Measurements from ENCODE around the gene GAB2. TPM values are rescaled to one million over a fixed set of nuclear protein-coding genes. Genes with fewer than 3 reads are reported as not detected.

Gene GAB2
- total RNA-seq, 1 donor from 2014 or later, result 10.4 TPM

DNA sequence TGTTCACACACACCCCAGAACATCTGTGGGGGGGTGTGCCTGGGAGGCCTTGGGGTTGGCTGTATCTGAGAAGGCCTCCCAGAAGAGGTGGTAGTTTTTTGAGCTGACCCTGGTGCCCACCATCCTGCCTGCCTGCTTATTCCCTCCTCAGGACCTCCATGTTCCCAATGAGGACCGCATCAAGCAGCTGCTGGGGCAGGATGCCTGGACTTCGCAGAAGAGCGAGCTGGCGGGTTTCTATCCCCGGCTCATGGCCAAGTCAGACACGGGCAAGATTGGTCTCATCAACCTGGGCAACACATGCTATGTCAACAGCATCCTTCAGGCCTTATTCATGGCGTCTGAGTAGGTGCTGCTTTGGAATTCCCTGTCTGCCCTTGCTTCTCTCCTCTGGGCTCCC lies 211.9 kb downstream of the GAB2 start:
- Histone ChIP-seq H3K9me3 (ENCODE audit: control insufficient read depth in 3 of 3, low read length in 3 of 3) (no peaks in the 10 kb centered on the region), H3K27ac (ENCODE audit: low read depth, low read length) (no peak overlapping the region), H3K4me3 (ENCODE audit: low read length in 3 of 3) (no peak overlapping the region), H3K27me3 (ENCODE audit: control insufficient read depth in 3 of 3, insufficient read depth in 3 of 3, low read length in 3 of 3) (no peaks in the 10 kb centered on the region), H3K4me1 (ENCODE audit: control insufficient read depth in 3 of 3, insufficient read depth in 3 of 3, low read length in 3 of 3) (peaks cover 0 to 24% (median 14%) of the 10 kb centered on the region in 3 donors), H3K36me3 (ENCODE audit: control insufficient read depth in 3 of 3, insufficient read depth in 3 of 3, low read length in 3 of 3) (peaks cover 21 to 55% (median 28%) of the 10 kb centered on the region in 3 donors), H3K9ac (ENCODE audit: low read depth in 1 of 3, low read length in 3 of 3) (no peak overlapping the region)

- no peak overlapping the region for H3K4me3 ChIP-seq (ENCODE audit: low read length in 3 of 3)
- H3K9ac ChIP-seq (ENCODE audit: low read depth in 1 of 3, low read length in 3 of 3), result no peak overlapping the region
- peaks cover 25 to 53% (median 26%) of the 10 kb centered on the region in 3 donors for H3K36me3 ChIP-seq (ENCODE audit: control insufficient read depth in 3 of 3, insufficient read depth in 3 of 3, low read length in 3 of 3)
- peaks cover 0 to 27% (median 14%) of the 10 kb centered on the region in 3 donors for H3K4me1 ChIP-seq (ENCODE audit: control insufficient read depth in 3 of 3, insufficient read depth in 3 of 3, low read length in 3 of 3)
- H3K9me3 ChIP-seq (ENCODE audit: control insufficient read depth in 3 of 3, low read length in 3 of 3), result no peaks in the 10 kb centered on the region
- H3K27me3 ChIP-seq (ENCODE audit: control insufficient read depth in 3 of 3, insufficient read depth in 3 of 3, low read length in 3 of 3), result no peaks in the 10 kb centered on the region
- H3K27ac ChIP-seq (ENCODE audit: low read depth, low read length), result no peak overlapping the region
Measured at GRCh38 chr11:78205256-78205655, 212.4 kb downstream of the GAB2 start.

DNA sequence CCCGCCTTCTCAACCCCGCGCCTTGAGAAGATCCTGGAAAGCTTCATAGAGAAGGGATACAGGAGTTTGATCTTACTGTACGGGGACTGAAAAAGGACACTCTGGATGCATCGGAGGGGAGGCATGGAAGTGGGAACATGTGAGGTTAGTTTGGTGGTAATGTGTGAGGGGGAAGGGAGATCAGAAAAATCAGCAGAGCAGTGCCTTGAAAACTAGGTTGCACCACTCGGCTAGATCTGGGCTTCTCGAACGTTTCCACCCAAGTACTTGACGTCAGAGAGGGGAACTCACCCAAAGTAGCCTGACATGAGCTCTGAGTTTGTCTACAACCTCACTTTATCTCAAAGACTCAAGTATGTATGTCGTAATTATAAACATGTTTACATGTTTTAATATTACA lies 214.4 kb downstream of the GAB2 start:
- Histone ChIP-seq H3K36me3 (ENCODE audit: control insufficient read depth in 3 of 3, insufficient read depth in 3 of 3, low read length in 3 of 3) (peaks cover 19 to 46% (median 21%) of the 10 kb centered on the region in 3 donors), H3K9me3 (ENCODE audit: control insufficient read depth in 3 of 3, low read length in 3 of 3) (no peaks in the 10 kb centered on the region), H3K9ac (ENCODE audit: low read depth in 1 of 3, low read length in 3 of 3) (no peak overlapping the region), H3K4me3 (ENCODE audit: low read length in 3 of 3) (no peak overlapping the region), H3K27ac (ENCODE audit: low read depth, low read length) (no peak overlapping the region), H3K4me1 (ENCODE audit: control insufficient read depth in 3 of 3, insufficient read depth in 3 of 3, low read length in 3 of 3) (peaks cover 0 to 19% (median 10%) of the 10 kb centered on the region in 3 donors), H3K27me3 (ENCODE audit: control insufficient read depth in 3 of 3, insufficient read depth in 3 of 3, low read length in 3 of 3) (no peaks in the 10 kb centered on the region)

DNA sequence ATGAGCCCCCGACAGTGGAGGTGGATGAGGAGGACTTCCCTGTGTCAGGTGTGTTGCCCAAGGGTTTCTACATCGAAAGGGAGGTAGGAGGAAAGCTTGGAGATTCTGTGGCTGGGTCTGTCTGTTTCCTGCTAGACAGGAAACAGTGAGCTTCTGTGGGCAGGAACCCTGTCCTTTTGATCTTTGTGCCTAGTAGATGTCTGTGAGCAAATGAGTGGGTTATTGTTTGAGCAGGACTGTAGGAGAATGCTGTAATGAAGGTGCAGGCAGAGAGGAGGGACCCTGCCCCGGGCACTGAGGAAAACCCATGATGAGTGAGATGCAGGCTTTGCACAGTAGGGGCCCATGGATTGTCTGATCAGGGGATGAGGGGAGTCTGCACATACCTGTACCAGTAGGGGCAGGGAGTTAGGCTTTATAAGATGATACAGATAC lies 214.9 kb downstream of the GAB2 start:
- Histone ChIP-seq H3K4me1 (ENCODE audit: control insufficient read depth in 3 of 3, insufficient read depth in 3 of 3, low read length in 3 of 3) (peaks cover 0 to 14% (median 5%) of the 10 kb centered on the region in 3 donors), H3K27me3 (ENCODE audit: control insufficient read depth in 3 of 3, insufficient read depth in 3 of 3, low read length in 3 of 3) (no peaks in the 10 kb centered on the region), H3K9ac (ENCODE audit: low read depth in 1 of 3, low read length in 3 of 3) (no peak overlapping the region), H3K4me3 (ENCODE audit: low read length in 3 of 3) (no peak overlapping the region), H3K27ac (ENCODE audit: low read depth, low read length) (no peak overlapping the region), H3K9me3 (ENCODE audit: control insufficient read depth in 3 of 3, low read length in 3 of 3) (no peaks in the 10 kb centered on the region), H3K36me3 (ENCODE audit: control insufficient read depth in 3 of 3, insufficient read depth in 3 of 3, low read length in 3 of 3) (peaks cover 19 to 48% (median 20%) of the 10 kb centered on the region in 3 donors)

GRCh38 chr11:78201096-78201818 lies 216.4 kb downstream of the GAB2 start:
- Histone ChIP-seq H3K4me1 (ENCODE audit: control insufficient read depth in 3 of 3, insufficient read depth in 3 of 3, low read length in 3 of 3) (peaks cover 0 to 10% (median 0%) of the 10 kb centered on the region in 3 donors), H3K9me3 (ENCODE audit: control insufficient read depth in 3 of 3, low read length in 3 of 3) (no peaks in the 10 kb centered on the region), H3K27ac (ENCODE audit: low read depth, low read length) (no peak overlapping the region), H3K36me3 (ENCODE audit: control insufficient read depth in 3 of 3, insufficient read depth in 3 of 3, low read length in 3 of 3) (peaks cover 19 to 44% (median 20%) of the 10 kb centered on the region in 3 donors), H3K27me3 (ENCODE audit: control insufficient read depth in 3 of 3, insufficient read depth in 3 of 3, low read length in 3 of 3) (no peaks in the 10 kb centered on the region), H3K4me3 (ENCODE audit: low read length in 3 of 3) (no peak overlapping the region), H3K9ac (ENCODE audit: low read depth in 1 of 3, low read length in 3 of 3) (peak overlapping the region in 1 of 3 donors; percentile 54)

- Histone ChIP-seq H3K27ac (ENCODE audit: low read depth, low read length) (no peak overlapping the region), H3K36me3 (ENCODE audit: control insufficient read depth in 3 of 3, insufficient read depth in 3 of 3, low read length in 3 of 3) (peaks cover 15 to 38% (median 17%) of the 10 kb centered on the region in 3 donors)
Measured at GRCh38 chr11:78200553-78200952, 217.1 kb downstream of the GAB2 start.

GRCh38 chr11:78200061-78200460 lies 217.6 kb downstream of the GAB2 start:
- Histone ChIP-seq H3K9me3 (ENCODE audit: control insufficient read depth in 3 of 3, low read length in 3 of 3) (no peaks in the 10 kb centered on the region), H3K36me3 (ENCODE audit: control insufficient read depth in 3 of 3, insufficient read depth in 3 of 3, low read length in 3 of 3) (peaks cover 12 to 35% (median 18%) of the 10 kb centered on the region in 3 donors), H3K27ac (ENCODE audit: low read depth, low read length) (no peak overlapping the region), H3K4me3 (ENCODE audit: low read length in 3 of 3) (no peak overlapping the region), H3K4me1 (ENCODE audit: control insufficient read depth in 3 of 3, insufficient read depth in 3 of 3, low read length in 3 of 3) (peaks cover 0 to 10% (median 0%) of the 10 kb centered on the region in 3 donors), H3K27me3 (ENCODE audit: control insufficient read depth in 3 of 3, insufficient read depth in 3 of 3, low read length in 3 of 3) (no peaks in the 10 kb centered on the region), H3K9ac (ENCODE audit: low read depth in 1 of 3, low read length in 3 of 3) (no peak overlapping the region)

More at GRCh38 chr11:78200553-78200952, 217.1 kb downstream of the GAB2 start:
- Histone ChIP-seq H3K9ac (ENCODE audit: low read depth in 1 of 3, low read length in 3 of 3) (peak overlapping the region in 1 of 3 donors; percentile 54), H3K4me1 (ENCODE audit: control insufficient read depth in 3 of 3, insufficient read depth in 3 of 3, low read length in 3 of 3) (peaks cover 0 to 10% (median 0%) of the 10 kb centered on the region in 3 donors), H3K9me3 (ENCODE audit: control insufficient read depth in 3 of 3, low read length in 3 of 3) (no peaks in the 10 kb centered on the region), H3K27me3 (ENCODE audit: control insufficient read depth in 3 of 3, insufficient read depth in 3 of 3, low read length in 3 of 3) (no peaks in the 10 kb centered on the region), H3K4me3 (ENCODE audit: low read length in 3 of 3) (no peak overlapping the region)

GRCh38 chr11:78199653-78200015 lies 218.0 kb downstream of the GAB2 start:
- Histone ChIP-seq H3K27me3 (ENCODE audit: control insufficient read depth in 3 of 3, insufficient read depth in 3 of 3, low read length in 3 of 3) (no peaks in the 10 kb centered on the region), H3K27ac (ENCODE audit: low read depth, low read length) (no peak overlapping the region)

GRCh38 chr11:78199015-78199652 lies 218.5 kb downstream of the GAB2 start:
- Histone ChIP-seq H3K9ac (ENCODE audit: low read depth in 1 of 3, low read length in 3 of 3) (no peak overlapping the region), H3K36me3 (ENCODE audit: control insufficient read depth in 3 of 3, insufficient read depth in 3 of 3, low read length in 3 of 3) (peaks cover 10 to 32% (median 18%) of the 10 kb centered on the region in 3 donors), H3K9me3 (ENCODE audit: control insufficient read depth in 3 of 3, low read length in 3 of 3) (no peaks in the 10 kb centered on the region), H3K27ac (ENCODE audit: low read depth, low read length) (no peak overlapping the region), H3K4me3 (ENCODE audit: low read length in 3 of 3) (no peak overlapping the region), H3K4me1 (ENCODE audit: control insufficient read depth in 3 of 3, insufficient read depth in 3 of 3, low read length in 3 of 3) (peaks cover 0 to 10% (median 0%) of the 10 kb centered on the region in 3 donors), H3K27me3 (ENCODE audit: control insufficient read depth in 3 of 3, insufficient read depth in 3 of 3, low read length in 3 of 3) (no peaks in the 10 kb centered on the region)

More at GRCh38 chr11:78199653-78200015, 218.0 kb downstream of the GAB2 start:
- Histone ChIP-seq H3K4me1 (ENCODE audit: control insufficient read depth in 3 of 3, insufficient read depth in 3 of 3, low read length in 3 of 3) (peaks cover 0 to 10% (median 0%) of the 10 kb centered on the region in 3 donors), H3K9ac (ENCODE audit: low read depth in 1 of 3, low read length in 3 of 3) (no peak overlapping the region), H3K36me3 (ENCODE audit: control insufficient read depth in 3 of 3, insufficient read depth in 3 of 3, low read length in 3 of 3) (peaks cover 10 to 35% (median 18%) of the 10 kb centered on the region in 3 donors), H3K9me3 (ENCODE audit: control insufficient read depth in 3 of 3, low read length in 3 of 3) (no peaks in the 10 kb centered on the region), H3K4me3 (ENCODE audit: low read length in 3 of 3) (no peak overlapping the region)

DNA sequence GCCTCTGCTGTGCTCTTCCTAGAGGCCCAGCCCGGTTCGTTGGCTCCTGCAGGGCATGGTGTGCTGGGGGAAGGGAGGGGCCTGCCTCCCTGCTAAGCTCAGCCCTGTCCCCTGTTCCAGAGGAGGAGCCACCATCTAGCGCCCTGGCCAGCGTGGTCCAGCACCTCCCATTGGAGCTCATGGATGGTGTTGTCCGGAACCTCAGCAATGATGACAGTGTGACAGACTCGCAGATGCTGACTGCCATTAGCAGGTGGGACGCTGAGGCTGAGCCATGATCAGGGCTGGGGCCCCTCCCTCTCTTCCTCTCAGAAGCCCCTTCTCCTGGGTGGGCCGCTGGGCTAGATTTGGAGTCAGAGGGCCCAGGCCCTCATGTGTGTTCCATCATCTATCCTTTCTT lies 219.8 kb downstream of the GAB2 start:
- Histone ChIP-seq H3K4me3 (ENCODE audit: low read length in 3 of 3) (no peak overlapping the region), H3K9me3 (ENCODE audit: control insufficient read depth in 3 of 3, low read length in 3 of 3) (no peaks in the 10 kb centered on the region), H3K36me3 (ENCODE audit: control insufficient read depth in 3 of 3, insufficient read depth in 3 of 3, low read length in 3 of 3) (peaks cover 10 to 28% (median 15%) of the 10 kb centered on the region in 3 donors), H3K27me3 (ENCODE audit: control insufficient read depth in 3 of 3, insufficient read depth in 3 of 3, low read length in 3 of 3) (no peaks in the 10 kb centered on the region), H3K9ac (ENCODE audit: low read depth in 1 of 3, low read length in 3 of 3) (no peak overlapping the region), H3K4me1 (ENCODE audit: control insufficient read depth in 3 of 3, insufficient read depth in 3 of 3, low read length in 3 of 3) (peaks cover 1 to 10% (median 1%) of the 10 kb centered on the region in 3 donors), H3K27ac (ENCODE audit: low read depth, low read length) (no peak overlapping the region)
